SK-N-MC (cell line): ENCODE measurements around the gene PRDM16.

ENCODE experiments used
- EZH2 ChIP-seq: fragments of 200-600 bp; sonication (generic); IDR thresholded peaks from one replicate; pipeline ENCODE4 v1.6.1; 2017; ENCODE audit warnings: antibody characterized with exemption
- POLR2AphosphoS5 ChIP-seq: IDR thresholded peaks from 2 replicates; pipeline ENCODE4 v1.6.1; 2012; ENCODE audit warnings: mild to moderate bottlenecking, low read depth, low read length, borderline replicate concordance

DNA sequence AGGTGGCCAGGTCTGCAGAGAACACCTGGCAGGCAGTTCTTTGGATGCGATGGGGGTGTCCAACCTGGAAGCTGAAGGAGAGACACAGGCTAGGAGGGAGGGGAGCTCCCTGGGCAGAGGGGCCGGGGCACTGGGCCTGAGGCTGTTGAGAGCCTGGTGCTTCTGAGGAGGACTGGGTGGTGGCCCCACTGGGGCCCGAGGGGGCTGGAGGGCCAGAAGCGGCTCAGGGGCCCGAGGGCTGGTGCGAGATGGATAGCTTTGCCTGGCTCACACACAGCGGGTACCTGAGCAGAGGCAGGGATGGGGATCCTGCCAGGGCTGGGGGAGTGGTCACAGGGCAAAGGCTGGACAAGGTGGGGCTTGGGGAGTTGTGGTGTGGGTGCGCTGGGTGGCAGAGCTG, 37.2 kb downstream of the PRDM16 start:
- TF ChIP-seq EZH2 (no peak), POLR2AphosphoS5 (no peak)
